H1 (cell line): ENCODE results near the gene FRMD4A. TPM values are rescaled to one million over a fixed set of nuclear protein-coding genes. Genes with fewer than 3 reads are reported as not detected.

Experiments
- CTCF ChIA-PET: fragments of 300-600 bp; sonication (Branson Sonifier 250); formaldehyde crosslinking; loops from one replicate; lab custom pipeline; 2021; ENCODE audit not compliant: partially characterized antibody; lab: Charles Lee
- POLR2A ChIA-PET: fragments of 300-600 bp; sonication (Branson Sonifier 250); formaldehyde crosslinking; loops from one replicate; lab custom pipeline; 2021; ENCODE audit warnings: inconsistent platforms; ENCODE audit not compliant: partially characterized antibody; lab: Charles Lee
- DNase-seq, 2 experiments: peaks; one replicate each; pipeline versions ENCODE4 v3.0.0 to v3.0.0-alpha.2; 2010 to 2022; ENCODE audit warnings: low spot score in 2 of 2, low read depth in 1 of 2, mixed read lengths in 1 of 2
- FAIRE-seq: peaks from 2 replicates; lab custom pipeline; 2011; peaks lifted over from hg19 to GRCh38; lab: Jason Lieb, UNC
- H2AFZ ChIP-seq: 2 replicates; pipeline ENCODE4 v1.8.1; 2012; ENCODE audit warnings: low read length, inconsistent platforms
- H2AK5ac ChIP-seq: 2 replicates; pipeline ENCODE4 v1.6.1; 2013; ENCODE audit warnings: low read depth, low read length
- H2BK120ac ChIP-seq: replicated peaks from 2 replicates; pipeline ENCODE3; 2013; ENCODE audit warnings: low read depth, low read length, inconsistent platforms
- H2BK12ac ChIP-seq: 2 replicates; pipeline ENCODE4 v1.6.1; 2013; ENCODE audit warnings: low read depth, low read length
- H2BK15ac ChIP-seq: 2 replicates; pipeline ENCODE4 v1.6.1; 2013; ENCODE audit warnings: low read length
- H2BK20ac ChIP-seq: 2 replicates; pipeline ENCODE4 v1.6.1; 2013; ENCODE audit warnings: low read length
- H2BK5ac ChIP-seq: 2 replicates; pipeline ENCODE4 v1.6.1; 2013; ENCODE audit warnings: low read depth, low read length
- H3K14ac ChIP-seq: 2 replicates; pipeline ENCODE4 v1.6.1; 2013; ENCODE audit warnings: inconsistent platforms; ENCODE audit not compliant: insufficient read length
- H3K18ac ChIP-seq: 2 replicates; pipeline ENCODE4 v1.6.1; 2013; ENCODE audit warnings: low read length; ENCODE audit errors: extremely low read depth
- H3K23ac ChIP-seq: 2 replicates; pipeline ENCODE4 v1.6.1; 2013; ENCODE audit warnings: inconsistent platforms; ENCODE audit not compliant: insufficient read length
- H3K23me2 ChIP-seq: 2 replicates; pipeline ENCODE4 v1.6.1; 2013; ENCODE audit warnings: low read depth, low read length
- H3K27ac ChIP-seq: 2 replicates; pipeline ENCODE4 v1.6.1; 2011; ENCODE audit warnings: low read depth, low read length, inconsistent platforms
- H3K27me3 ChIP-seq, 4 experiments: replicated peaks in 1 of 4; 1 replicate in 1 of 4; 2 replicates in 3 of 4; pipeline versions ENCODE4 v1.6.1 to v1.8.1; 2011 to 2013; ENCODE audit warnings: low read length in 3 of 4, mild to moderate bottlenecking in 3 of 4, inconsistent platforms in 2 of 4, mixed read lengths in 2 of 4, moderate library complexity in 1 of 4; ENCODE audit not compliant: control insufficient read depth in 3 of 4, insufficient read depth in 3 of 4; ENCODE audit errors: extremely low read depth in 1 of 4
- H3K36me3 ChIP-seq, 4 experiments: 2 replicates each; pipeline versions ENCODE4 v1.6.1 to v1.8.1; 2011 to 2013; ENCODE audit warnings: mild to moderate bottlenecking in 4 of 4, low read length in 3 of 4, moderate library complexity in 2 of 4, control low read depth in 1 of 4, inconsistent platforms in 1 of 4; ENCODE audit not compliant: insufficient read depth in 4 of 4, control insufficient read depth in 2 of 4
- H3K4ac ChIP-seq: replicated peaks from 2 replicates; pipeline ENCODE3; 2013; ENCODE audit warnings: low read length, low read depth, mixed read lengths, inconsistent platforms; ENCODE audit not compliant: insufficient read length
- H3K4me1 ChIP-seq, 4 experiments: replicated peaks in 1 of 4; 1 replicate in 1 of 4; 2 replicates in 3 of 4; pipeline versions ENCODE4 v1.6.1 to v1.8.1; 2011 to 2013; ENCODE audit warnings: low read length in 3 of 4, inconsistent platforms in 2 of 4, mixed read lengths in 1 of 4; ENCODE audit not compliant: insufficient read depth in 4 of 4, control insufficient read depth in 3 of 4
- H3K4me2 ChIP-seq, 2 experiments: 2 replicates each; pipeline versions ENCODE4 v1.6.1 to v1.8.1; 2011 to 2013; ENCODE audit warnings: low read depth in 2 of 2, low read length in 2 of 2, control low read depth in 1 of 2, inconsistent platforms in 1 of 2, mild to moderate bottlenecking in 1 of 2; ENCODE audit not compliant: insufficient read depth in 1 of 2
- H3K4me3 ChIP-seq, 4 experiments: fragments of 200-600, 300-600 bp in 1 of 4; sonication (generic), shearing (Covaris generic), sonication (Bioruptor Twin) in 1 of 4; 2 replicates each; pipeline versions ENCODE4 v1.5.1 to v1.8.1; 2011 to 2016; ENCODE audit warnings: low read length in 4 of 4, low read depth in 3 of 4, control low read depth in 2 of 4, inconsistent platforms in 2 of 4, mild to moderate bottlenecking in 2 of 4, mixed read lengths in 1 of 4, moderate library complexity in 1 of 4; ENCODE audit not compliant: insufficient read depth in 2 of 4; ENCODE audit errors: extremely low read depth in 1 of 4
- H3K56ac ChIP-seq: replicated peaks from 2 replicates; pipeline ENCODE3; 2013; ENCODE audit warnings: low read depth, mild to moderate bottlenecking, mixed read lengths, low read length, inconsistent platforms; ENCODE audit not compliant: insufficient read length
- H3K79me1 ChIP-seq: 2 replicates; pipeline ENCODE4 v1.6.1; 2013; ENCODE audit warnings: low read depth, low read length, control low read depth
- H3K79me2 ChIP-seq, 2 experiments: 2 replicates each; pipeline versions ENCODE4 v1.6.1 to v1.8.1; 2012 to 2013; ENCODE audit warnings: low read length in 2 of 2, mild to moderate bottlenecking in 2 of 2, inconsistent platforms in 1 of 2; ENCODE audit not compliant: insufficient read depth in 2 of 2, control insufficient read depth in 1 of 2
- H3K9ac ChIP-seq, 4 experiments: replicated peaks in 1 of 4; 1 replicate in 1 of 4; 2 replicates in 3 of 4; pipeline versions ENCODE4 v1.6.1 to v1.8.1; 2011 to 2013; ENCODE audit warnings: low read depth in 3 of 4, low read length in 3 of 4, control low read depth in 2 of 4, mild to moderate bottlenecking in 2 of 4, moderate library complexity in 2 of 4, inconsistent platforms in 1 of 4; ENCODE audit errors: extremely low read depth in 1 of 4
- H3K9me3 ChIP-seq, 2 experiments: 2 replicates each; pipeline versions ENCODE4 v1.6.1 to v1.8.1; 2012 to 2013; ENCODE audit warnings: mild to moderate bottlenecking in 2 of 2, moderate library complexity in 2 of 2, control low read depth in 1 of 2, inconsistent platforms in 1 of 2, low read depth in 1 of 2, low read length in 1 of 2, mixed read lengths in 1 of 2; ENCODE audit not compliant: insufficient read depth in 2 of 2
- H4K20me1 ChIP-seq, 2 experiments: replicated peaks in 1 of 2; 2 replicates each; pipeline versions ENCODE3 to v1.8.1; 2011 to 2013; ENCODE audit warnings: inconsistent platforms in 2 of 2, low read length in 2 of 2, mild to moderate bottlenecking in 1 of 2; ENCODE audit not compliant: insufficient read depth in 2 of 2, control insufficient read depth in 1 of 2
- H4K5ac ChIP-seq: 2 replicates; pipeline ENCODE4 v1.6.1; 2013; ENCODE audit warnings: low read length, low read depth, mixed read lengths, inconsistent platforms; ENCODE audit not compliant: insufficient read length
- H4K8ac ChIP-seq: 2 replicates; pipeline ENCODE4 v1.8.0; 2013; ENCODE audit warnings: mild to moderate bottlenecking, moderate library complexity, low read length, inconsistent platforms; ENCODE audit not compliant: insufficient read depth; ENCODE audit errors: extremely low read depth
- H4K91ac ChIP-seq: replicated peaks from 2 replicates; pipeline ENCODE3; 2013; ENCODE audit warnings: low read length, mixed read lengths, inconsistent platforms; ENCODE audit not compliant: insufficient read length
- CBX5 ChIP-seq: fragments of 300-800, 300-1000 bp; sonication (generic); IDR thresholded peaks from 2 replicates; pipeline ENCODE4 v1.7.1; 2016; ENCODE audit warnings: antibody characterized with exemption, low read length, low read depth
- EZH2 ChIP-seq: fragments of 200-600 bp; sonication (generic); IDR thresholded peaks from 2 replicates; pipeline ENCODE4 v1.7.1; 2012; ENCODE audit warnings: low read depth, mild to moderate bottlenecking, moderate library complexity, low read length, inconsistent platforms; ENCODE audit not compliant: severe bottlenecking
- GTF2F1 ChIP-seq: IDR thresholded peaks from 2 replicates; pipeline ENCODE4 v1.6.1; 2012; ENCODE audit warnings: low read depth, low read length, improper control_type of control experiment, borderline replicate concordance
- JUND ChIP-seq: IDR thresholded peaks from 2 replicates; pipeline ENCODE4 v1.6.1; 2011; ENCODE audit warnings: mild to moderate bottlenecking, improper control_type of control experiment, low read length
- NANOG ChIP-seq: IDR thresholded peaks from 2 replicates; pipeline ENCODE4 v1.6.1; 2011; ENCODE audit warnings: low read length, low read depth, mild to moderate bottlenecking, inconsistent platforms; ENCODE audit not compliant: insufficient read depth, poor library complexity, severe bottlenecking
- NRF1 ChIP-seq: IDR thresholded peaks from 2 replicates; pipeline ENCODE4 v1.6.1; 2011; ENCODE audit warnings: mild to moderate bottlenecking, low read depth, low read length, improper control_type of control experiment
- PHF8 ChIP-seq: fragments of 200-600 bp; sonication (generic); conservative IDR thresholded peaks from 2 replicates; pipeline ENCODE4 v1.7.1; 2012; ENCODE audit warnings: low read depth, mild to moderate bottlenecking, inconsistent platforms, low read length, moderate library complexity
- RBBP5 ChIP-seq: IDR thresholded peaks from 2 replicates; pipeline ENCODE4 v1.7.1; 2012; ENCODE audit warnings: low read depth, mild to moderate bottlenecking, inconsistent platforms, low read length, moderate library complexity, borderline replicate concordance
- SIN3A ChIP-seq, 2 experiments: IDR thresholded peaks in 1 of 2; conservative IDR thresholded peaks in 1 of 2; 2 replicates each; pipeline ENCODE4 v1.6.1; 2011 to 2012; ENCODE audit warnings: low read length in 2 of 2, improper control_type of control experiment in 1 of 2, low read depth in 1 of 2, mild to moderate bottlenecking in 1 of 2
- TAF1 ChIP-seq: IDR thresholded peaks from 2 replicates; pipeline ENCODE4 v1.6.1; 2011; ENCODE audit warnings: mild to moderate bottlenecking, low read depth, low read length
- TEAD4 ChIP-seq: IDR thresholded peaks from 2 replicates; pipeline ENCODE4 v1.6.1; 2012; ENCODE audit warnings: low read depth, low read length, inconsistent platforms, mixed read lengths
- YY1 ChIP-seq: IDR thresholded peaks from 2 replicates; pipeline ENCODE4 v1.6.1; 2011; ENCODE audit warnings: low read depth, mild to moderate bottlenecking, low read length
- WGBS, 2 experiments: shearing (Covaris generic) in 1 of 2; methylation state at CpG; one replicate each; pipeline versions ENCODE4 v1.1.6 to v1.1.7; 2013 to 2015; ENCODE audit warnings: low lambda C conversion rate in 2 of 2, mixed read lengths in 2 of 2, inconsistent platforms in 1 of 2, low coverage in 1 of 2, missing lambda C conversion rate in 1 of 2; ENCODE audit not compliant: insufficient replicate concordance in 2 of 2, insufficient coverage in 1 of 2, insufficient read length in 1 of 2; ENCODE audit errors: extremely low coverage in 1 of 2, missing lambda C conversion rate in 1 of 2; 5-methylcytosine and 5-hydroxymethylcytosine counted together
- polyA plus RNA-seq, 7 experiments: library from polyadenylated mRNA; depleted of rRNA in 3 of 7; stranded (reverse) in 5 of 7; unstranded in 2 of 7; fragments of >200 nt in 5 of 7; fragments of 200-250 nt in 2 of 7; gene quantifications; 1 replicate in 5 of 7; 2 replicates in 1 of 7; 4 replicates in 1 of 7; pipeline versions ENCODE4 v1.2.1 to v1.2.3, GENCODE V29; 2011 to 2013; ENCODE audit warnings: missing spikeins in 2 of 7, mixed read lengths in 2 of 7
- total RNA-seq: library from RNA; stranded (reverse); fragmentation: NEBNext Ultra II Directional; extraction: Animal tissue kit (Norgen Biotek cat#: 25700); gene quantifications from 2 replicates; pipeline ENCODE4 v1.2.1, GENCODE V29; 2021
- TF ChIP-seq, protein P1 (sequence below): IDR thresholded peaks from 2 replicates; pipeline ENCODE4 v1.6.1; 2012; ENCODE audit warnings: inconsistent platforms

FRMD4A gene
- total and polyA plus RNA-seq, 2 of the 8 experiments (the other 6 are each of a cell fraction or from before 2014, with no cell fraction given) = 38.6 to 39.6 TPM

DNA sequence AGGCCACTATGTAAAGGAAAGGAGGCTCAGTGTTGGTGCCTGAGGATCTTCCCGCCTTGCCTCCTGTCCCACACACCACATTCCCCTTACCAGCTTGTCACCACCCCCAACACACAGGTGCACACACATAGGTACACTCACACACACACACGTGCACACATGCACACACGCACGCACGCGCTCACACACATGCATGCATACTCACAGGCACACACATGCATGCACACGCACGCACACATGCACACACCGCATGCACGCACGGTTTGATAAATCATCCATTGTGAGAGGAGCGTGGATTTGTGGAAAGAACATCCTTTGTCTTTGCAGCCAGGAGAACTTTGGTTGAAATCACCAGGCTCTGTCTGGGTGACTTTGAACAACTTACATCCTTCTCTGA is 359.8 kb downstream of the FRMD4A start:
- Histone ChIP-seq H4K5ac (no peak overlapping the region), H2BK120ac (no peak overlapping the region), H3K27ac (no peak overlapping the region), H3K4me3 (no peak overlapping the region), H2BK15ac (peak overlapping the region; percentile 13; the same call in 1 of the 2 replicates), H2BK5ac (0 out of 2 replicates have a peak overlapping the region, but pooled peaks have one; percentile 54), H3K79me2 (no peaks in the 10 kb centered on the region), H2BK20ac (no peak overlapping the region), H3K18ac (no peak overlapping the region), H3K79me1 (no peaks in the 10 kb centered on the region), H4K91ac (peak overlapping the region; percentile 38), H2BK12ac (peak overlapping the region; percentile 95), H4K20me1 (no peaks in the 10 kb centered on the region), H3K9ac (no peak overlapping the region), H3K4me2 (no peak overlapping the region), H4K8ac (no peak overlapping the region), H3K14ac (no peak overlapping the region), H3K4ac (no peak overlapping the region), H3K23ac (no peak overlapping the region), H3K4me1 (peaks cover 0 to 18% (median 9%) of the 10 kb centered on the region in 4 experiments; a peak in 5 of 7 replicates), H2AK5ac (peak overlapping the region; percentile 41; the same call in 1 of the 2 replicates), H3K36me3 (no peaks in the 10 kb centered on the region), H3K27me3 (no peaks in the 10 kb centered on the region), H3K9me3 (no peaks in the 10 kb centered on the region), H2AFZ (no peak overlapping the region), H3K56ac (no peak overlapping the region), H3K23me2 (peaks cover 5% of the 10 kb centered on the region; the same call in 1 of the 2 replicates)
- WGBS, 2 experiments = 95% methylated on average over 12 of the region's 12 CpGs; no CpG with 5 or more reads in 1 of the 2 experiments
- ChIA-PET CTCF (interaction anchor here (0.9 to 1.6 kb wide), 4 partner anchors 9 to 331 kb away, joined by 3 to 5 read pairs (median 4); no protein-coding TSS in a partner anchor), POLR2A (interaction anchor here (1.4 kb wide), 1 partner anchor 184 kb away, joined by 3 read pairs; no protein-coding TSS in a partner anchor)
- no peak for DNase-seq
- FAIRE-seq = no peak
- TF ChIP-seq GTF2F1 = no peak
- no peak for TF ChIP-seq EZH2
- no peak for TF ChIP-seq JUND
- no peak for TF ChIP-seq TEAD4
- no peak for TF ChIP-seq RBBP5
- TF ChIP-seq NRF1 = no peak
- no peak for TF ChIP-seq YY1
- no peak for TF ChIP-seq SIN3A (conservative IDR thresholded peaks at IDR 0.05 in 1 of 2, IDR thresholded peaks at IDR 0.05 in 1 of 2; ENCODE audit: low read depth in 1 of 2, low read length in 2 of 2)
- no peak for TF ChIP-seq CBX5
- TF ChIP-seq NANOG = no peak
- TF ChIP-seq, protein P1, sequence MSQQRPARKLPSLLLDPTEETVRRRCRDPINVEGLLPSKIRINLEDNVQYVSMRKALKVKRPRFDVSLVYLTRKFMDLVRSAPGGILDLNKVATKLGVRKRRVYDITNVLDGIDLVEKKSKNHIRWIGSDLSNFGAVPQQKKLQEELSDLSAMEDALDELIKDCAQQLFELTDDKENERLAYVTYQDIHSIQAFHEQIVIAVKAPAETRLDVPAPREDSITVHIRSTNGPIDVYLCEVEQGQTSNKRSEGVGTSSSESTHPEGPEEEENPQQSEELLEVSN = no peak
- TF ChIP-seq PHF8 = no peak
- no peak for TF ChIP-seq TAF1
